Central memory CD8-positive, alpha-beta T cell (primary cell): Measurements from ENCODE around the gene SYT2.
A peak's percentile ranks its signal among the peaks of the same experiment; 100 is the strongest.
"Not testable (repeated sequence)": the region's sequence is repeated elsewhere in the genome, so short reads cannot be mapped to it uniquely, and the experiment has no call there.

Source experiments
- ATAC-seq: fragments of 150-1000 bp; cut with Tn5 transposase; replicated peaks from 2 replicates; pipeline ENCODE4 v1.10.0; 2022; ENCODE audit warnings: mild to moderate bottlenecking, moderate FRiP score, moderate number of reproducible peaks; ENCODE audit not compliant: poor library complexity, severe bottlenecking; ENCODE audit errors: extremely low read depth
- DNase-seq, 2 donors: peaks; one replicate each; pipeline ENCODE4 v3.0.0; 2021; ENCODE audit warnings: low spot score in 2 of 2
- H3K27ac Mint-ChIP-seq: one replicate; pipeline ENCODE4 v1.8.0; 2022; ENCODE audit warnings: low read depth, mild to moderate bottlenecking, moderate library complexity, mixed read lengths
- H3K27me3 Mint-ChIP-seq: one replicate; pipeline ENCODE4 v1.8.0; 2022; ENCODE audit warnings: mixed read lengths
- H3K36me3 Mint-ChIP-seq: one replicate; pipeline ENCODE4 v1.8.0; 2022; ENCODE audit warnings: mild to moderate bottlenecking, moderate library complexity, mixed read lengths; ENCODE audit not compliant: insufficient read depth
- H3K4me1 Mint-ChIP-seq: one replicate; pipeline ENCODE4 v1.8.0; 2022; ENCODE audit warnings: mixed read lengths
- H3K4me3 Mint-ChIP-seq: one replicate; pipeline ENCODE4 v1.8.0; 2022; ENCODE audit warnings: mild to moderate bottlenecking, moderate library complexity, mixed read lengths
- H3K9me3 Mint-ChIP-seq: one replicate; pipeline ENCODE4 v1.8.0; 2022; ENCODE audit warnings: mixed read lengths

The SYT2 gene

DNA sequence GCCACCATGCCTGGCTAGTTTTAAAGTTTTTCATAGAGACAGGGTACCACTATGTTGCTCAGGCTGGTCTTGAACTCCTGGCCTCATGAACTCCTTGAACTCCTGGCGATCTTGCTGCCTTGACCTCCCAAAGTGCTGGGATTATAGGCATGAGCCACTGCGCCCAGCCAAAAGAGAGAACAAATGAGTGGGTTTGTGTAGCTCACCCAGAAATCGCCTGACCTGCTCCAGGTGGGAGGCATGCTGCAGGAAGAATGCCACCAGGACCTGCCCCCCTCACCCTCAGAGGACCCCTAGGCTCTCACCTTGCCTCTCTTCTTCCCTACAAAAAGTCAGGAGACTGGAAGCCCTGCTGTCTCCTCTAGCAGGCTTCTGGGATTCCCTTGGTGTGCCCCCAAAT is 88.8 kb downstream of the SYT2 start:
- H3K4me3 Mint-ChIP-seq, result no peak overlapping the region
- DNase-seq, result no peak
- no peaks in the 10 kb centered on the region for H3K36me3 Mint-ChIP-seq
- peaks cover 30% of the 10 kb centered on the region for H3K27me3 Mint-ChIP-seq
- no peak for ATAC-seq
- no peak overlapping the region for H3K27ac Mint-ChIP-seq
- H3K4me1 Mint-ChIP-seq, result peaks cover 6% of the 10 kb centered on the region
- no peaks in the 10 kb centered on the region for H3K9me3 Mint-ChIP-seq

DNA sequence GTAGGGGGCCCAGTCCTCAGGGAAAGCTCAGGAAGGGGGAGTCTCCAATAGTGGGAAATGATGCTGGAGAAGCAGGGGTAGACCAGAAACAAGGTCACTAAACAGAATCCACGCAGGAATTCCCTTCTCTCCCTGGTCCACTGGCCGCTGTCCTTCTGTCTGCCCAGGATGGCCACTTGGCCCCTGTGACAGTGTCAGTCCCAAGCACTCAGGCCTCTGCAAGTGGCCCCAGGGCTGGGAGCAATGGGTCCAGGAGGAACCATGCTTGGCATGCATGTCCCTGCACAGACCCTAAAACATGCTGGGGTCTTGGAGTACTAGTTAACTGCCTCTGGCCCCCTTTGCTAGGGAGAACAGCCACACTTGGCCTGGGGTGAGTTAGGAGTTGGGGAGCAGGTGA is 90.2 kb downstream of the SYT2 start:
- ATAC-seq, H3K4me3 Mint-ChIP-seq, H3K9me3 Mint-ChIP-seq, H3K27ac Mint-ChIP-seq, H3K36me3 Mint-ChIP-seq, DNase-seq: not testable (repeated sequence)
- Mint-ChIP-seq H3K27me3 (peaks cover 30% of the 10 kb centered on the region), H3K4me1 (peaks cover 20% of the 10 kb centered on the region)

DNA sequence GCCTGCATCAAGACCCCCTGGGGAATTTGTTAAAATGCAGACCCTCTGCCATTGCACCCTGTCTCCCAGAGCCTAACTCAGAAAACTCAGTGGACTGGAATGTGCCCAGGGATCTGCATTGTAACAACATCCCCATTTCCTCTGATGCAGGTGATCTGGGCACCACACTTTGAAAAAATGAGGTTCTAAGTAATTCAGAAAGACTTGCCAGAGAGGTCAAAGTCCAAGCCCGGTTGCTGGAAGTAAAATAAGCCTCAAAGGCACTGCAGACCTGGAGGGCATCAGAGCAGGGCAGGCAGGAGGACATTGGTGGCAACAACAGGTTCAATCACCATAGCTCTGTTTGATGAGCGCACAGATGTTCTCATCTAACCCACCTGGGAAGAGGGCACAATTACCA is 90.7 kb downstream of the SYT2 start:
- Mint-ChIP-seq H3K4me1 (peaks cover 26% of the 10 kb centered on the region), H3K4me3 (no peak overlapping the region), H3K27ac (no peak overlapping the region), H3K9me3 (no peaks in the 10 kb centered on the region), H3K27me3 (peaks cover 30% of the 10 kb centered on the region), H3K36me3 (no peaks in the 10 kb centered on the region)
- no peak for DNase-seq
- no peak for ATAC-seq

DNA sequence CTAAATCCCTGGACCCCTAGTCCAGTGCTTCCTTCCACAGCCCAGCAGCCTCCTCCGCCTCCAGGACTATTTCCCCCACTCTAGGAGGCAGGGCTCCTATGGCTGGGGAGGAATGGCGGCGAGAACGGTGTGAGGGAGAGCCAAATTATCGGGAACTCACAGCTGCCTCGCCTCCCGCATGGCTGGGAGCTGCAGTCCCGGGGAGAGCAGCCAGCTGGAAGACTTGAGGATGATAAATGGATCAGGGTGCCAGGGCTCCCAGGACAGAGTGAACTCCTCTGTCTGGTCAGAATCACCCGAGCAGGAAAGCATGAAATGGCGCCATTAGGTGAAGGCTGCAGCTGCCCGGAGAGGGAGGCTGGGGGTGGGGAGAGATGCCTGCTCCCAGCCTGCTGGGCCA is 91.2 kb downstream of the SYT2 start:
- H3K9me3 Mint-ChIP-seq, DNase-seq, ATAC-seq, H3K4me3 Mint-ChIP-seq, H3K27ac Mint-ChIP-seq, H3K36me3 Mint-ChIP-seq: not testable (repeated sequence)
- H3K4me1 Mint-ChIP-seq, result peaks cover 29% of the 10 kb centered on the region
- H3K27me3 Mint-ChIP-seq, result peaks cover 30% of the 10 kb centered on the region

DNA sequence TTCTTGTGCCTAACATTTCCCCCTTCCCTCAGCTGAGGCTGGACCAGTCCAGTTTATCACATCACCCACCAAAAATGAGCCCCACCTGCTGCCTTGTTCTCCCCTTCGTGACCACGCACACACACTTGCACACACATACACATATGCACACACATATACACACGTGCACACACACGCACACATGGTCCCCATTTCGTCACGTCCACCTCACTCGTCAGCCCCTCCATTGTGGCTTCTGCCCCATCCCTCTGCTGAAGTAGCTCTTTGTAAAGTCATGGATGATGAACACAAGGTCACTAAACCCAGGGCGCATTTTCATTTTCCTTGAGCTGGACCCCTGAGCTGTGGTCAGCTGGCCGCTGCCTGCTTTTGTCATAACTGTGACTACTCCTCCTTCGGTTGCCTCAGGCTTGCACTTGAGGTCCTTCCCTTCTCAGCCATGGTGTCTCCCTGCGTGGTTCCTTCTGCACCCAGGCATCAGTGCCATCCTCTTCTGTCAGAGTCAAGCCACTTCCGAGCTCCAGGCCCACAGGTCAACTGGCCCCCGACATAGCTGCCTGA is 93.8 kb downstream of the SYT2 start:
- no peak overlapping the region for H3K4me3 Mint-ChIP-seq
- no peaks in the 10 kb centered on the region for H3K36me3 Mint-ChIP-seq
- peak overlapping the region; percentile 4 for H3K27ac Mint-ChIP-seq
- no peak for ATAC-seq
- no peak for DNase-seq
- H3K4me1 Mint-ChIP-seq, result peaks cover 29% of the 10 kb centered on the region
- peaks cover 30% of the 10 kb centered on the region for H3K27me3 Mint-ChIP-seq
- H3K9me3 Mint-ChIP-seq, result no peaks in the 10 kb centered on the region

DNA sequence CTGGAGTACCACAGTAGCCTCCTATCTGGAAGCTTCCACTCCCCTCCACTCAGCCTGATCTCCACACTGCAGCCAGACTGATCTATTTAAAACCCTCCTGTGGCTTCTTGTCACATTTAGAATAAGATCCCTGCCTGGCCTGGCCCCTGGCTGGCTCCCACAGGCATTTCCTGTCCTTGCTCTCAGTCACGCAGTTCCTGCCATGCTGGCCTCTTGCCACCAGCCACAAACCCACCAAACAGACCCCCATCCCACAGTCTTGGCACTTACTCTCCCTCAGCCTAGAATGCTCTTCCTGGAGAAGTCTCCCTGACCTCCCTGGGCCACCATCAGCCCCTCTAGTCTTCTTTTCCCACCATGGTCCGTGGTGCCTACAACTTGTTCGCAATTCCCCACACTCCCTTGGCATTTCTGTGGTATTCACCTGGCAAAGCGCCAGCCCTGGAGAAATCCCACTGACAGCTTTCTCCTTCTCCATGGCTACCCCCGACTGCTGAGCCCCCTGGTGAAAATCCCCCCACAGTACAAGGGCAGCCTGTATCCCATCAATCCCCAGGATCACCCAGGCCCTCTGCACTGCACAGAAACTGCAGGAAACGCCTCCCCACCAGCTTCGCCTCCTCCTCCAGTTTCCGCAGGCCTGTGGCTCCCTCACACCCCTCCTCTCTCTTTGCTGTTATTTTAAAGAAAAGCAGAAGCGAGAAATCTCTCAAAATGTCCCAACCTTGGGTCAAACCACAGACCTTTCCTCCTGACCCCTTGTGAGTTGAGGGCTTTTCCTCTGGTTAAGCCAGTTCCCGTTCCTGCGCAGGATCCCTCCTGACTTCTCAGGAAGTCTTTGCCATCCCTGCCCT is 94.5 kb downstream of the SYT2 start:
- Mint-ChIP-seq H3K4me3 (no peak overlapping the region), H3K4me1 (peaks cover 29% of the 10 kb centered on the region), H3K9me3 (no peaks in the 10 kb centered on the region), H3K36me3 (no peaks in the 10 kb centered on the region), H3K27me3 (peaks cover 30% of the 10 kb centered on the region), H3K27ac (no peak overlapping the region)
- ATAC-seq (peak; percentile 24), DNase-seq (no peak)

DNA sequence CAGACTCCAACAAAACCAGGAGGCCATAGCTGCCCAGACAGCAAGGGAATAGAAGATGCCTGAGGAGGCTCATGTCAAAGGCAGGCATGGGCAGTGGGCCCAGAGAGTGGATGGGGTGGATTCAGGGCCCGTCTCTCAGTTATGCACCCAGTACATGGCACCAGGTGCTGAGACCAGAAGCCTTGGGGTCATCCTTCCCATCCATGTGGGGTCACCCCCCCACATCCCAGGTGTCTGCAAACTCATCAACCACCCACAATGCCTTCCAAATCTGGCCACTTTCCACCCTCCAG is 95.1 kb downstream of the SYT2 start:
- not testable (repeated sequence) for H3K4me3 Mint-ChIP-seq, H3K27ac Mint-ChIP-seq
- H3K27me3 Mint-ChIP-seq, result peaks cover 30% of the 10 kb centered on the region

DNA sequence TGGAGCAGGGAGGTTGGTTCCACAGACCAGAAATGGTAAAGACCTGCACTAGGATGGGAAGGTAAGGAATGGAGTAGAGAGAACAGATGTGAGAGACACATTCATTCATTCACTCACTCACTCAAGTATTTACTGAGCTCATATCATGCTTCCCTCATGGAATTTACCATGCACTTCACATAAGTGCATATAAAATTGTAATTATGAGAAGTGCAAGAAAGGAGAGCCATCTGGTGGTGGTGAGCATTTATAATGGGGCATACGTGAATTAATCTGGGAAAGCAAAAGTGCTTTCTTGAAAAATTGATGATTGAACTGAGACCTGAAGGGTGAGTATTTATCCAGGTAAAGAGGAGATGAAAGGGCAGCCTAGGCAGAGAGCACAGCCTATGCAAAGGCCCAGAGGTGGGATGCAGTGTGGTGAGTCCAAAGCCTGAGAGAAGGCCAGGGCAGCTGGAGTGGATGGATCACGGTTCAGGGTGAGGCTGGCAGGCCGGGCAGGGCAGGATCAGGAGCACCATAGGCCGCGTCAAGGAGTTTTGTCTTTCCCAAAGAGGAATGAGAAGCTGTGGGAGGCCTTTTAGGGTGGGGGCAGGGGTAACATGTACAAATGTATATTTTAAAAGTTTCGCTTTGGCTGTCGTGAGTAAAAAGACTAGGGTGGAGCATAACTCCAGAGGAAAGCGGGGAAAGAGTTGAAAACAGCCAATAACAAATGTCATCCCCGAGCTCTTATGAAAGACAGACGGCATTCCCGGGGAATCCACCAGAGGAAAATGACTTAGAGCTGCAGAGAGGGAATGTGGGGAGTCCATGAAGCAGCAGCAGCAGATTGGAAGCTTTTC is 95.7 kb downstream of the SYT2 start:
- H3K9me3 Mint-ChIP-seq, H3K4me3 Mint-ChIP-seq, H3K27ac Mint-ChIP-seq, ATAC-seq, H3K36me3 Mint-ChIP-seq, DNase-seq: not testable (repeated sequence)
- H3K4me1 Mint-ChIP-seq, result peaks cover 29% of the 10 kb centered on the region
- H3K27me3 Mint-ChIP-seq, result peaks cover 27% of the 10 kb centered on the region

More for the DNA sequence above, 95.1 kb downstream of the SYT2 start:
- not testable (repeated sequence) for DNase-seq, H3K9me3 Mint-ChIP-seq, ATAC-seq, H3K36me3 Mint-ChIP-seq
- H3K4me1 Mint-ChIP-seq, result peaks cover 29% of the 10 kb centered on the region

DNA sequence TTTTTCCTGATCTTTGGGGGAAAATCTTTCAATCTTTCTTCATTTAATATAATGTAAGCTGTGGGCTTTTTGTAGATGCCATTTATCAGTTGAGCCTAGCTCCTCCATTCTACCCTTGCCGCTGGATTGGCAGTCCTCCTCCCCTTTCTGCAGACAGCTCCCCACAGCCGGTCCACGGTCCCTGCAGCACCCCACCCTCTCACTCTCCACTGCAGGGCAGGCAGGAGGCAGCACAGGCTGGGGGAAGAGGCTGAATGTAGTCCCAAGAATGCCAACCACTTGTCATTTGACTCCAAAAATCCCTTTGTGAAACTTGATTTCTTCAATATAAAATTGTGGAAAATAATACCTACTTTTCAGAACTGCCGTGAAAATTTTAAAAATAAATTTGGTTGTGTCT is 96.7 kb downstream of the SYT2 start:
- Mint-ChIP-seq H3K4me3 (no peak overlapping the region), H3K27ac (no peak overlapping the region), H3K4me1 (peaks cover 29% of the 10 kb centered on the region), H3K36me3 (no peaks in the 10 kb centered on the region), H3K27me3 (peaks cover 17% of the 10 kb centered on the region), H3K9me3 (no peaks in the 10 kb centered on the region)
- DNase-seq, result no peak
- no peak for ATAC-seq

DNA sequence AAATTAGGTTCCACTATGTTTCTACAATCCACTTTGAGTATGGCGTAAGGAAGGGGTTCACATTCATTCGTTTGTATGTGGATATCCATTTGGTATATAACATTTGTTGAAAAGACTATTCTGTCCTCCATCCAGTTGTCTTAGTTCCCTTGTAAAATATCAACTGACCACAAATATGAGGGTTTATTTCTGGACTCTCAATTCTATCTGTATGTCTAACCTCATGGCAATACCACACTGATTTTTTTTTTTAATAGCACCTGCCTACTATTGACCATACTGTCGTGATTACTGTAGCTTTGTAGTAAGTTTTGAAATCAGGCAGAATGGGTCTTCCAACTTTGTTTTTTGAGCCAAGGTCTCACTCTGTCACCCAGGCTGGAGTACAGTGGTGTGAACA is 98.2 kb downstream of the SYT2 start:
- peaks cover 28% of the 10 kb centered on the region for H3K4me1 Mint-ChIP-seq
- H3K27me3 Mint-ChIP-seq, H3K4me3 Mint-ChIP-seq, ATAC-seq, H3K27ac Mint-ChIP-seq, H3K9me3 Mint-ChIP-seq, DNase-seq, H3K36me3 Mint-ChIP-seq: not testable (repeated sequence)

DNA sequence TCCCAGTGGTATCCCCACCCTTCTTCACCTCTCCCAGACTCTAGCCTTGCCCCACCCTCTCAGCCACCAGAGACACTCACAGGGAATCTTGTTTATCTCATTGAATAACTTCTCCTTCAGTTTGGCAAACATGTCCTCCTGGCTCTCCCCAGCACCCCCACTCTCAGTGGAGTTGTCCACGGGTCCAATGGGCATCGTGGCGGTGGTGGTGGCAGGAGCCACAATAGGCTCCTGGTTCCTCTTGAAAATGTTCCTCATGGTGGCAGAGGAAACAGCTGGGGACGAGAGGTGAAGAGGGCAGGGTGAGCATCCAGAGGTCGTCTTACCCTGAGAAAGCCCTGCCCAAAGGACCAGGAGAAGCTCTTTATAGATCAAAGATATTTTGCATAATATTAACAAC is 104.7 kb downstream of the SYT2 start:
- Mint-ChIP-seq H3K27ac (no peak overlapping the region), H3K27me3 (no peaks in the 10 kb centered on the region), H3K9me3 (no peaks in the 10 kb centered on the region), H3K36me3 (no peaks in the 10 kb centered on the region), H3K4me1 (no peaks in the 10 kb centered on the region), H3K4me3 (no peak overlapping the region)
- DNase-seq (no peak), ATAC-seq (no peak)

DNA sequence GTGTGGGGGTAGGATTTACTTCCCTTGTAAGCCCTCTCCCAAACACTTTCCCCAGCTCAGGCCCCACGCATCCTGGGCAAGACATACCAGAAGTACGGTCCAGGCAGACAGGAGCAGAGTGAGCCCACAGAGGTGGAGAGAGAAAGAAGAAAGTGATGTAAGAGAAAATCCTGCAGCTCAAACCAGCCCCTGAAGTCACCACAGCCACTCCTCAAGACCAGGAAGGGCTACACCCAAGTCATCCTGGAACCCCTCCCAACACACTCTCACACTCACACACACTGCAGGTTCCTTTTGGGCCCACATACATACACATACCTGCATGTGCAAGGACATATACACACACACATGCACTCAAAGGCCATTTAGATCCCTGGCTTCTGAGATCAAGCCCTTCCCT is 106.8 kb downstream of the SYT2 start:
- no peaks in the 10 kb centered on the region for H3K36me3 Mint-ChIP-seq
- H3K27ac Mint-ChIP-seq, result no peak overlapping the region
- no peak overlapping the region for H3K4me3 Mint-ChIP-seq
- no peaks in the 10 kb centered on the region for H3K27me3 Mint-ChIP-seq
- ATAC-seq (no peak), DNase-seq (no peak)
- H3K9me3 Mint-ChIP-seq, result no peaks in the 10 kb centered on the region
- H3K4me1 Mint-ChIP-seq, result no peaks in the 10 kb centered on the region
